ENCODE results near the gene PTGIS. TPM values are rescaled to one million over a fixed set of nuclear protein-coding genes. Genes with fewer than 3 reads are reported as not detected.
A peak's percentile ranks its signal among the peaks of the same experiment; 100 is the strongest.
"Not testable (repeated sequence)": the region's sequence is repeated elsewhere in the genome, so short reads cannot be mapped to it uniquely, and the experiment has no call there.

Gene PTGIS
- total RNA-seq: 10 to 100 TPM in 1 of 8 experiments, 1 to 10 TPM in 6, under 1 TPM in 1; 0.22 to 36.5 (median 1.3) TPM

GRCh38 chr20:49567421-49568277, at the start of gene PTGIS:
TSS of gene PTGIS (minus strand) at chr20:49568137. CDS start at chr20:49568116, 21 bp downstream.
- peaks cover 5 to 11% of the 10 kb centered on the region in 2 donors for H3K4me1 ChIP-seq (replicated peaks in 1 of 2)
- in situ Hi-C loops (cut with MboI; ENCODE audit: low pct_unique_long_range_greater_than_20kb in 2 of 9, low sequenced_read_pairs in 9 of 9, unreplicated experiment in 9 of 9): no loop called here
- peak within 1 kb of the TSS; percentile 40 to 43 (median 41) for H3K4me3 ChIP-seq
- ATAC-seq (replicated peaks in 6 of 8): peak; percentile 77 to 94 (median 91)
- WGBS, 10 experiments: 0 to 58% (median 51%) methylated on average over 2 to 4 of the region's 70 CpGs; no CpG with 5 or more reads in 7 of the 10 experiments
- no peak within 1 kb of the TSS for H3K27ac ChIP-seq

- H3K4me3 ChIP-seq; H3K27ac ChIP-seq; ATAC-seq (replicated peaks in 6 of 8); H3K4me1 ChIP-seq (replicated peaks in 1 of 2): not testable (repeated sequence)
- WGBS, 10 experiments: no CpG with 5 or more reads among the region's 3 CpGs
- in situ Hi-C loops (cut with MboI; ENCODE audit: low pct_unique_long_range_greater_than_20kb in 2 of 9, low sequenced_read_pairs in 9 of 9, unreplicated experiment in 9 of 9): loop anchor here in 8 of 9 experiments (25.0 kb wide), 4 partner anchors 220 to 320 kb away; partner anchors contain the start of gene RNF114 (in 1 of the 8)
Observed at GRCh38 chr20:49617394-49617793, 49.5 kb upstream of the PTGIS start.

- WGBS, 10 experiments: 20 to 83% (median 65%) methylated on average over 1 to 9 of the region's 11 CpGs; no CpG with 5 or more reads in 4 of the 10 experiments
- in situ Hi-C loops (cut with MboI; ENCODE audit: low pct_unique_long_range_greater_than_20kb in 2 of 9, low sequenced_read_pairs in 9 of 9, unreplicated experiment in 9 of 9): loop anchor here in 8 of 9 experiments (25.0 kb wide), 4 partner anchors 221 to 321 kb away; partner anchors contain the start of gene RNF114 (in 1 of the 8)
- H3K4me1 ChIP-seq (replicated peaks in 1 of 2): no peaks in the 10 kb centered on the region
- H3K27ac ChIP-seq: no peak overlapping the region
- ATAC-seq (replicated peaks in 6 of 8): no peak
- no peak overlapping the region for H3K4me3 ChIP-seq
Observed at GRCh38 chr20:49616154-49617007, 48.4 kb upstream of the PTGIS start.

GRCh38 chr20:49615401-49616153, 47.6 kb upstream of the PTGIS start:
- WGBS, 10 experiments: 54 to 100% (median 85%) methylated on average over 1 to 10 of the region's 15 CpGs; no CpG with 5 or more reads in 4 of the 10 experiments
- peak in 2 of 8 experiments; percentile 22 to 48 for ATAC-seq (replicated peaks in 6 of 8)
- in situ Hi-C loops (cut with MboI; ENCODE audit: low pct_unique_long_range_greater_than_20kb in 2 of 9, low sequenced_read_pairs in 9 of 9, unreplicated experiment in 9 of 9): loop anchor here in 8 of 9 experiments (25.0 kb wide), 4 partner anchors 222 to 322 kb away; partner anchors contain the start of gene RNF114 (in 1 of the 8)
- no peak overlapping the region for H3K4me3 ChIP-seq
- no peaks in the 10 kb centered on the region for H3K4me1 ChIP-seq (replicated peaks in 1 of 2)
- H3K27ac ChIP-seq: no peak overlapping the region

GRCh38 chr20:49615051-49615400, 47.1 kb upstream of the PTGIS start:
- in situ Hi-C loops (cut with MboI; ENCODE audit: low pct_unique_long_range_greater_than_20kb in 2 of 9, low sequenced_read_pairs in 9 of 9, unreplicated experiment in 9 of 9): loop anchor here in 8 of 9 experiments (25.0 kb wide), 4 partner anchors 222 to 322 kb away; partner anchors contain the start of gene RNF114 (in 1 of the 8)

GRCh38 chr20:49614338-49615050, 46.6 kb upstream of the PTGIS start:
- WGBS, 10 experiments: 54 to 100% (median 82%) methylated on average over 1 to 6 of the region's 13 CpGs; no CpG with 5 or more reads in 4 of the 10 experiments
- Histone ChIP-seq H3K27ac (no peak overlapping the region), H3K4me1 (replicated peaks in 1 of 2) (no peaks in the 10 kb centered on the region), H3K4me3 (no peak overlapping the region)
- no peak for ATAC-seq (replicated peaks in 6 of 8)
- in situ Hi-C loops (cut with MboI; ENCODE audit: low pct_unique_long_range_greater_than_20kb in 2 of 9, low sequenced_read_pairs in 9 of 9, unreplicated experiment in 9 of 9): loop anchor here in 8 of 9 experiments (25.0 kb wide), 4 partner anchors 223 to 323 kb away; partner anchors contain the start of gene RNF114 (in 1 of the 8)

More at GRCh38 chr20:49615051-49615400, 47.1 kb upstream of the PTGIS start:
- ATAC-seq (replicated peaks in 6 of 8); H3K4me1 ChIP-seq (replicated peaks in 1 of 2); H3K4me3 ChIP-seq; H3K27ac ChIP-seq: not testable (repeated sequence)
- 94 to 100% (median 100%) methylated on average over 1 to 3 of the region's 8 CpGs; no CpG with 5 or more reads in 4 of the 10 experiments for WGBS, 10 experiments

- Histone ChIP-seq H3K27ac (no peak overlapping the region), H3K4me3 (no peak overlapping the region), H3K4me1 (replicated peaks in 1 of 2) (no peaks in the 10 kb centered on the region)
- in situ Hi-C loops (cut with MboI; ENCODE audit: low pct_unique_long_range_greater_than_20kb in 2 of 9, low sequenced_read_pairs in 9 of 9, unreplicated experiment in 9 of 9): loop anchor here in 8 of 9 experiments (25.0 kb wide), 4 partner anchors 225 to 325 kb away; partner anchors contain the start of gene RNF114 (in 1 of the 8)
- no peak for ATAC-seq (replicated peaks in 6 of 8)
- WGBS, 10 experiments: 70 to 100% (median 100%) methylated on average over 1 to 3 of the region's 6 CpGs; no CpG with 5 or more reads in 6 of the 10 experiments
Observed at GRCh38 chr20:49612127-49612738, 44.3 kb upstream of the PTGIS start.

- peak overlapping the region in 1 of 5 donors; percentile 16 for H3K4me3 ChIP-seq
- 57 to 100% (median 100%) methylated on average over 1 to 5 of the region's 6 CpGs; no CpG with 5 or more reads in 3 of the 10 experiments for WGBS, 10 experiments
- not testable (repeated sequence) for ATAC-seq (replicated peaks in 6 of 8)
Observed at GRCh38 chr20:49611539-49612126, 43.7 kb upstream of the PTGIS start.

GRCh38 chr20:49610691-49611538, 43.0 kb upstream of the PTGIS start:
- ATAC-seq (replicated peaks in 6 of 8): peak; percentile 83 to 90 (median 87)
- WGBS, 10 experiments: 1 to 52% (median 29%) methylated on average over 1 to 27 of the region's 48 CpGs; no CpG with 5 or more reads in 4 of the 10 experiments
- in situ Hi-C loops (cut with MboI; ENCODE audit: low pct_unique_long_range_greater_than_20kb in 2 of 9, low sequenced_read_pairs in 9 of 9, unreplicated experiment in 9 of 9): loop anchor here in 8 of 9 experiments (25.0 kb wide), 4 partner anchors 226 to 326 kb away; partner anchors contain the start of gene RNF114 (in 1 of the 8)
- no peaks in the 10 kb centered on the region for H3K4me1 ChIP-seq (replicated peaks in 1 of 2)
- H3K4me3 ChIP-seq: peak overlapping the region in 1 of 5 donors; percentile 16
- no peak overlapping the region for H3K27ac ChIP-seq

More at GRCh38 chr20:49611539-49612126, 43.7 kb upstream of the PTGIS start:
- not testable (repeated sequence) for H3K4me1 ChIP-seq (replicated peaks in 1 of 2); H3K27ac ChIP-seq
- in situ Hi-C loops (cut with MboI; ENCODE audit: low pct_unique_long_range_greater_than_20kb in 2 of 9, low sequenced_read_pairs in 9 of 9, unreplicated experiment in 9 of 9): loop anchor here in 8 of 9 experiments (25.0 kb wide), 4 partner anchors 226 to 326 kb away; partner anchors contain the start of gene RNF114 (in 1 of the 8)

Data from motor neuron (in vitro differentiated cells).